ENCODE results near the gene TEP1. TPM values are rescaled to one million over a fixed set of nuclear protein-coding genes. Genes with fewer than 3 reads are reported as not detected.

Gene TEP1
- total RNA-seq, 4 donors from 2014 or later, result 26.6 to 39.3 (median 29.7) TPM

DNA sequence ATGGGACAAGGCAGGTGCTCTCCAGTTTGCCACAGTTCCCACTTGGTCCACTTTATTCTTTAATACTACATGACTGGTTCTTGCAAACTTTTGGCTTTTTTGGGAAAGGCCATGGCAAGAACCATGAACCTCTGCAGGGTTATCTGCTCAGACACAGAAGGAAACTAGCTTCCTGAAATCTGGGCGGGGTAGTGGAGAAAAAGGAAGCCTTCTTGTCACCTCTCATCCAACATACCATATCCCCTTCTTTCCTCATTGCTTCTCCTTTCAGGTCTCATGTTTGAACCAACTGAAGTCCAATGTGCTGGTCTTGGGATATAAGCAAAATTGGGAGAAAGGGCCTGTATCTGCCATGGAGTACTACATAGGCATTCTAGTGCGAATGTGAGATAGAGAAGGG is 28.2 kb upstream of the TEP1 start:
- Histone ChIP-seq H3K36me3 (peaks cover 0 to 4% of the 10 kb centered on the region in 2 donors), H3K4me3 (replicated peaks in 1 of 3) (no peak overlapping the region), H3K27me3 (no peaks in the 10 kb centered on the region), H3K9me3 (no peaks in the 10 kb centered on the region), H3K27ac (no peak overlapping the region), H3K4me1 (peaks cover 7 to 14% of the 10 kb centered on the region in 2 donors)
- no peak for TF ChIP-seq POLR2A (IDR thresholded peaks at IDR 0.05)
- TF ChIP-seq, protein P1, sequence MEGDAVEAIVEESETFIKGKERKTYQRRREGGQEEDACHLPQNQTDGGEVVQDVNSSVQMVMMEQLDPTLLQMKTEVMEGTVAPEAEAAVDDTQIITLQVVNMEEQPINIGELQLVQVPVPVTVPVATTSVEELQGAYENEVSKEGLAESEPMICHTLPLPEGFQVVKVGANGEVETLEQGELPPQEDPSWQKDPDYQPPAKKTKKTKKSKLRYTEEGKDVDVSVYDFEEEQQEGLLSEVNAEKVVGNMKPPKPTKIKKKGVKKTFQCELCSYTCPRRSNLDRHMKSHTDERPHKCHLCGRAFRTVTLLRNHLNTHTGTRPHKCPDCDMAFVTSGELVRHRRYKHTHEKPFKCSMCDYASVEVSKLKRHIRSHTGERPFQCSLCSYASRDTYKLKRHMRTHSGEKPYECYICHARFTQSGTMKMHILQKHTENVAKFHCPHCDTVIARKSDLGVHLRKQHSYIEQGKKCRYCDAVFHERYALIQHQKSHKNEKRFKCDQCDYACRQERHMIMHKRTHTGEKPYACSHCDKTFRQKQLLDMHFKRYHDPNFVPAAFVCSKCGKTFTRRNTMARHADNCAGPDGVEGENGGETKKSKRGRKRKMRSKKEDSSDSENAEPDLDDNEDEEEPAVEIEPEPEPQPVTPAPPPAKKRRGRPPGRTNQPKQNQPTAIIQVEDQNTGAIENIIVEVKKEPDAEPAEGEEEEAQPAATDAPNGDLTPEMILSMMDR (IDR thresholded peaks at IDR 0.05), result no peak
- no peak for DNase-seq
- intact Hi-C loops (cut with DNase I), result no loop called here
- WGBS, 2 donors, result 87 to 89% methylated on average over 2 of the region's 2 CpGs

DNA sequence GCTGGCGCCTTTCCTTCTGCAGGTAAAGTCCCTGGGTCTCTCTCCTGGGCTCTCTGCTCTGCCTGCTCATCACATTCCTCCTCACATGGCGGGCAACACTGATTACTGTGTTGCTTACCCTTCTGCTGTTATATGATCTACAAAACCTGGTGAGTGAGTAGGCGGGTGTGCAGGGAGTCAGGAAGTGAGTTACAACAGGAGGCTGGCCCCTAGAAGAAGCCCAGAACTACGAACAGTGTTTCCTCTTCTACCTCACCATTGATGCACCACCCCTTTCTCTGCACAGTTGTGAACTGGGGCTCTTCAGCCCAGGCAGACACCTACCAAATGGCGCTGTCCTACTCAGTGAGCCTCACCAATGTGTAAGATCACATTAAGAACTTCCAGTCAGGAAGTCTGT is 27.6 kb upstream of the TEP1 start:
- no peak for DNase-seq
- intact Hi-C loops (cut with DNase I), result no loop called here
- 79 to 92% methylated on average over 4 to 5 of the region's 5 CpGs for WGBS, 2 donors
- H3K27me3 ChIP-seq, result no peaks in the 10 kb centered on the region
- H3K36me3 ChIP-seq, result no peaks in the 10 kb centered on the region
- peaks cover 7 to 14% of the 10 kb centered on the region in 2 donors for H3K4me1 ChIP-seq
- TF ChIP-seq POLR2A (IDR thresholded peaks at IDR 0.05), result no peak
- TF ChIP-seq, protein P1 (IDR thresholded peaks at IDR 0.05), result no peak
- no peak overlapping the region for H3K4me3 ChIP-seq (replicated peaks in 1 of 3)
- no peaks in the 10 kb centered on the region for H3K9me3 ChIP-seq
- H3K27ac ChIP-seq, result no peak overlapping the region

DNA sequence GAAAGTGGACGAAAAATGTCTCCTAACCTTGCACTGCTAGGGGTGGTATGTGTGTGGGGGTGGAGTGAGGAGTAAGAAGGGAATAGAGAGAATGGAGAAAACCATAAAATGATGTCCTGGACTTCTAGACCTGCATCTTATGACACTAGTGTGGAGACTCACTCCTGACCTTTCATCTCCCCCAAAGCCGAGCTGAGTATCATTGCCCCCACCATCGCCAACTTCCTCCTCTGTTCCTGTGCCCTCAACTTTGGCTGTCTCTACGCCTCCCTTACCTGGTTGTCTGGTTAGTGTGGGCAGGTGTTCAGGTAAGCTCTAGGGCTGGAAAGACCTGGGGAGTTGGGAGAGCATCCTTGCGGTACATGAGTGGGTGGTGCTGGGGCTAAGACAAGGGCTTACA is 27.2 kb upstream of the TEP1 start:
- no peak for DNase-seq
- Histone ChIP-seq H3K4me1 (peaks cover 7 to 16% of the 10 kb centered on the region in 2 donors), H3K36me3 (no peaks in the 10 kb centered on the region), H3K27ac (no peak overlapping the region), H3K4me3 (replicated peaks in 1 of 3) (no peak overlapping the region), H3K27me3 (no peaks in the 10 kb centered on the region), H3K9me3 (no peaks in the 10 kb centered on the region)
- no peak for TF ChIP-seq POLR2A (IDR thresholded peaks at IDR 0.05)
- TF ChIP-seq, protein P1 (IDR thresholded peaks at IDR 0.05), result no peak
- intact Hi-C loops (cut with DNase I), result no loop called here
- 90% methylated on average over 5 of the region's 5 CpGs for WGBS, 2 donors

DNA sequence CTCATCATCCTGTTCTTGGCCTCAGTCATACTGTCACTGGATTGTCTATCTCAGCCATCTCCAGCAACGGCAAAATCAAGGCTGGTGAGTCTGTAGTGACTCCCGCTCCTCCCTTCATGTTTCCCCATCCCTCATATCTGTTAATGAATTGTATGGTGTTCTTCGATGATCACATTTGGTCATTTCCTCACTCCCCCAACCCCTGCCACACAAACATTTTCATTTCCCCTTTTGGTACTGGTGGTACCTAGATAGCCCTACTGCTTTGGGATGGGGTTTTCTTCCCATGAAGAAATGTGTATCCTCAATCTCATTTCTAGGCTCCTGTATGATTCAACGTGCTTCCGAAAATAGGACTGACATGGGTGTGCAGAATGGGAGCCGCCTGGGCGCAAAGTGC is 25.4 kb upstream of the TEP1 start:
- intact Hi-C loops (cut with DNase I), result no loop called here
- no peak overlapping the region for H3K4me3 ChIP-seq (replicated peaks in 1 of 3)
- no peak for DNase-seq
- H3K9me3 ChIP-seq, result no peaks in the 10 kb centered on the region
- no peaks in the 10 kb centered on the region for H3K36me3 ChIP-seq
- TF ChIP-seq, protein P1 (IDR thresholded peaks at IDR 0.05), result no peak
- no peak for TF ChIP-seq POLR2A (IDR thresholded peaks at IDR 0.05)
- H3K27me3 ChIP-seq, result no peaks in the 10 kb centered on the region
- WGBS, 2 donors, result 90 to 93% methylated on average over 7 of the region's 7 CpGs
- H3K27ac ChIP-seq, result no peak overlapping the region
- peaks cover 5 to 14% of the 10 kb centered on the region in 2 donors for H3K4me1 ChIP-seq

DNA sequence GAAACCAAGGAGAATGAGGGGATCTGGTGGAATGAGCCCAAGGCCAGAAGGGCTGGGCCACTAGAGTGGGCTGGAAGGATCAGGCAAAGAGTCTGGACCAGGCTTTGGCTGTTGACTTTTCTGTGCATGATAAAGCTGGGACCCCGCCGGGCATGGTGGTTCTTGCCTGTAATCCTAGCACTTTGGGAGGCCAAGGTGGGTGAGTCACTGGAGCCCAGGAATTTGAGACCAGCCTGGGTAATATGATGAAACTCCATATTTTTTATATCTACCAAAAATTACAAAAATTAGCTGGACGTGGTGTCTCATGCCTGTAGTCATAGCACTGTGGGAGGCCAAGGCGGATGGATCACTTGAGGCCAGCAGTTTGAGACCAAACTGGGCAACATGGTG is 23.1 kb upstream of the TEP1 start:
- peaks cover 5 to 9% of the 10 kb centered on the region in 2 donors for H3K4me1 ChIP-seq
- DNase-seq, result no peak
- intact Hi-C loops (cut with DNase I), result no loop called here
- no peaks in the 10 kb centered on the region for H3K9me3 ChIP-seq
- H3K36me3 ChIP-seq, result no peaks in the 10 kb centered on the region
- no peak overlapping the region for H3K4me3 ChIP-seq (replicated peaks in 1 of 3)
- TF ChIP-seq POLR2A (IDR thresholded peaks at IDR 0.05), result no peak
- TF ChIP-seq, protein P1 (IDR thresholded peaks at IDR 0.05), result no peak
- H3K27me3 ChIP-seq, result no peaks in the 10 kb centered on the region
- no peak overlapping the region for H3K27ac ChIP-seq
- 95 to 99% methylated on average over 4 of the region's 4 CpGs for WGBS, 2 donors
